Measurements from ENCODE around the gene MYO9A.

- TF ChIP-seq POLR2A (IDR thresholded peaks at IDR 0.05; ENCODE audit: low read depth, low read length): no peak
- no peak for TF ChIP-seq POLR2AphosphoS5 (IDR thresholded peaks at IDR 0.05; ENCODE audit: low read depth, low read length)
- no peak for TF ChIP-seq TAF1 (IDR thresholded peaks at IDR 0.05; ENCODE audit: borderline replicate concordance, low read depth, low read length)
Measured at GRCh38 chr15:72037321-72037720, 80.6 kb downstream of the MYO9A start.

All from GM12892 (cell line).